Activated T-cell treated with anti-CD3 and anti-CD28 coated beads for 1 hour (primary cell): ENCODE measurements around the gene GPC6.

ENCODE experiments used
- DNase-seq: peaks from one replicate; pipeline ENCODE4 v3.0.0-alpha.2; 2020; ENCODE audit warnings: low read depth

The GPC6 gene

GRCh38 chr13:93268327-93269028 is 41.9 kb downstream of the GPC6 start:
- DNase-seq: no peak

- no peak for DNase-seq
Measured at GRCh38 chr13:93270769-93271742, 44.4 kb downstream of the GPC6 start.

GRCh38 chr13:93279982-93280381 is 53.4 kb downstream of the GPC6 start:
- no peak for DNase-seq

- DNase-seq: no peak
Measured at GRCh38 chr13:93280688-93281087, 54.1 kb downstream of the GPC6 start.

GRCh38 chr13:93283255-93283654 is 56.6 kb downstream of the GPC6 start:
- no peak for DNase-seq

GRCh38 chr13:93284064-93284463 is 57.5 kb downstream of the GPC6 start:
- DNase-seq: no peak

GRCh38 chr13:93286047-93286446 is 59.4 kb downstream of the GPC6 start:
- DNase-seq: no peak

- no peak for DNase-seq
Measured at GRCh38 chr13:93289053-93289452, 62.4 kb downstream of the GPC6 start.

- no peak for DNase-seq
Measured at GRCh38 chr13:93289842-93290241, 63.2 kb downstream of the GPC6 start.

- DNase-seq: no peak
Measured at GRCh38 chr13:93290503-93290902, 63.9 kb downstream of the GPC6 start.

- DNase-seq: no peak
Measured at GRCh38 chr13:93292366-93292765, 65.8 kb downstream of the GPC6 start.

GRCh38 chr13:93293710-93294109 is 67.1 kb downstream of the GPC6 start:
- DNase-seq: no peak

- no peak for DNase-seq
Measured at GRCh38 chr13:93296584-93296983, 70.0 kb downstream of the GPC6 start.

GRCh38 chr13:93298713-93299112 is 72.1 kb downstream of the GPC6 start:
- no peak for DNase-seq

GRCh38 chr13:93304134-93304533 is 77.5 kb downstream of the GPC6 start:
- no peak for DNase-seq

GRCh38 chr13:93304868-93305613 is 78.4 kb downstream of the GPC6 start:
- DNase-seq: no peak

- no peak for DNase-seq
Measured at GRCh38 chr13:93305886-93306285, 79.3 kb downstream of the GPC6 start.

GRCh38 chr13:93307136-93307535 is 80.5 kb downstream of the GPC6 start:
- DNase-seq: no peak

- DNase-seq: no peak
Measured at GRCh38 chr13:93307651-93308050, 81.0 kb downstream of the GPC6 start.

GRCh38 chr13:93309886-93310523 is 83.4 kb downstream of the GPC6 start:
- DNase-seq: no peak

- no peak for DNase-seq
Measured at GRCh38 chr13:93316841-93317240, 90.2 kb downstream of the GPC6 start.
